GM19438 (cell line): ENCODE measurements around the gene PPM1F.

Experiments used
- ATAC-seq: cut with Tn5 transposase; IDR thresholded peaks from one replicate; pipeline ENCODE4 v1.9.1; 2021; ENCODE audit warnings: low read depth; ENCODE audit not compliant: unreplicated experiment

Gene PPM1F

DNA sequence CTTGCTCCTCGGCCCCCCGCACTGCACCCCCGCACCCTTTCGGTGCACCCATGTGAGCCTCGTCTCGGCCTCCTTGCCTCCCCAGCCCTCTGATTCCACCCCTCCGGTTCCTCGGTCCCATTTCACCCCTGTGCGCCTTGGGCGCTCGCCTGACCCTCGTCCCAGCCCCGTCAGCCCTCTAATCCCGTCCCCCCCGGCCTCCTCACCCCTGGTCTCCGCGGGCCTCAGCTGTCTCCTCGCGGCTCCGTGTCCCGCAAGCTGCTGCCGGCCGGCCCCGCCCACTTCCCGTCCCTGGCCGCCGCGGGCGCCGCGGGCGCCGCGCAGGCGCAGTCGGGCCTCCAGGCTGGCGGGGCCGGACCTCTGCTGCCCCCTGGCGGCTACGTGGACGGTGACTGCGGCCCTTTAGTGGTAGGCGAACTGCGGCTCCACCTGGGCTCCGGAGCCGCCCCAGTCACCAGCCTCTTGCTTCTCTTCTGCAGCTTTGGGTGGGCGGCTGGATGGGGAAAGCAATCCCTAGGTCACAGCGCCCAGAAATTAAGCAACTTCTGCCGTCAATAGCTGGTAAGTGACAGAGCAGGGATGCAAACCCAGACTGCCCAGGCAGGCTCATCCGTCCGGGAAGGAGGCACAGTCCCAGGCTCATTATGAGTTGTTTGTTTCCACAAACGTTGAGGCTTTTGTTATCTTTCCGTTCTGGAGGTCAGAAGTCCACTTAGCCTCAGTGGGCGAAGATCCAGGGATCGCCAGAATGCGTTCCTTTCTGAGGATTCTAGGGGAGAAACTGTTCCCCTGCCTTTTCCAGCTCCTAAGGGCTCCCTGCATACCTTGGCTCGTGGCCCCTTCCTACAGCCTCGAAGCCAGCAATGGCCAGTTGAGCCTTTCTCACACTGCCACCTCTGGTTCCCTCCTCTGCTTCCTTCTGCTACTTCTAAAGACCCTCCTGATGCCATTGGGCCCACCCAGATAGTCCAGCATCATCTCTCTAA is at the start of gene PPM1F:
TSS of gene PPM1F (minus strand) at position 263 of the 986 bp plus-strand sequence. CDS start 6,800 bp downstream, outside the sequence.
- no peak for ATAC-seq

GRCh38 chr22:22001664-22002525 is 49.2 kb upstream of the PPM1F start:
- no peak for ATAC-seq

GRCh38 chr22:21998595-21999247 is 46.1 kb upstream of the PPM1F start:
- no peak for ATAC-seq

DNA sequence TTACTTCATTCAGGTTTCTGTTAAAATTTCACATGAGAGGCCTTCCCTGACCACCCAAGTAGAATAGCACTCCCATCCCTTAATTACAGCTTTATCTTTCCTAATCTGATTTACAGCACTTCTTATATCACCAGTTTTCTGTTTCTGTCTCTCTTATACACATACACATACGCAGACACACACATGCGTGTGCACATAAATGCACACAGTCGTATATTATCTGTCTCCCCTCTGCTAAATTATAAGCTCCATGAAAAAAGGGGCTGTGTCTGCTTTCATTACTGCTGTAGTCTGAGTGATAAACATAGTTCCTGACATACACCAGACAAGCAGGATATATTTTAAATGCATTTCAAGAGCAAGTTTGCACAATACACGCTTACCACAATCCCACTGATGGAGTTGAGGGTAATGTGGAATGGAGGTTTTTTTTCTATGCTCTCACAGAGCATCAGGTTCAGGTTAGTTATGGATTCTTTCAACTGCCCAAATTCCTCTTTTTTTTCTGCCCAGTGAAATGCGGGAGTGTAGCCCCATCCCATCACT is 43.6 kb upstream of the PPM1F start:
- no peak for ATAC-seq

GRCh38 chr22:21995660-21996059 is 43.0 kb upstream of the PPM1F start:
- no peak for ATAC-seq

GRCh38 chr22:21994881-21995444 is 42.3 kb upstream of the PPM1F start:
- ATAC-seq, result no peak

GRCh38 chr22:21992593-21993237 is 40.1 kb upstream of the PPM1F start:
- ATAC-seq, result no peak

DNA sequence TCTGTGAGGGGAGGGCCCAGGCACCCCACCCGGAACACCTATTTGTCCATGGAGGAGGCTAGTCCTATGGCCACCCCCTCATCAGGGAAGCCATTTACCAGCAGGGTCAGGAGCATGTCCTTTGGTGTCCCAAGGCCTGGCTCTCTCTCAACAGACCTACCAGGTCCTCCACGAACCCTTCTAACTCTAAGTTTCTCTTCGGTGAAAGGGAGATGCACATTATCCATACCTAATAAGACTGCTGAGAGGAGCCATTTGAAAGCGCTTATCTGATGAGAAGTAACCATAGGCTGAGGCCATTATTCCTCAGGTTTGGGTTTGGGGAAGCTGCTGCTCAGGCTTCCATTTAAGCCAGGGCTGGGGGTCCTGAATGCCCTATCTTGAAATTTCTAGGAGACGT is 39.1 kb upstream of the PPM1F start:
- no peak for ATAC-seq

GRCh38 chr22:21991304-21991596 is 38.6 kb upstream of the PPM1F start:
- ATAC-seq, result no peak

DNA sequence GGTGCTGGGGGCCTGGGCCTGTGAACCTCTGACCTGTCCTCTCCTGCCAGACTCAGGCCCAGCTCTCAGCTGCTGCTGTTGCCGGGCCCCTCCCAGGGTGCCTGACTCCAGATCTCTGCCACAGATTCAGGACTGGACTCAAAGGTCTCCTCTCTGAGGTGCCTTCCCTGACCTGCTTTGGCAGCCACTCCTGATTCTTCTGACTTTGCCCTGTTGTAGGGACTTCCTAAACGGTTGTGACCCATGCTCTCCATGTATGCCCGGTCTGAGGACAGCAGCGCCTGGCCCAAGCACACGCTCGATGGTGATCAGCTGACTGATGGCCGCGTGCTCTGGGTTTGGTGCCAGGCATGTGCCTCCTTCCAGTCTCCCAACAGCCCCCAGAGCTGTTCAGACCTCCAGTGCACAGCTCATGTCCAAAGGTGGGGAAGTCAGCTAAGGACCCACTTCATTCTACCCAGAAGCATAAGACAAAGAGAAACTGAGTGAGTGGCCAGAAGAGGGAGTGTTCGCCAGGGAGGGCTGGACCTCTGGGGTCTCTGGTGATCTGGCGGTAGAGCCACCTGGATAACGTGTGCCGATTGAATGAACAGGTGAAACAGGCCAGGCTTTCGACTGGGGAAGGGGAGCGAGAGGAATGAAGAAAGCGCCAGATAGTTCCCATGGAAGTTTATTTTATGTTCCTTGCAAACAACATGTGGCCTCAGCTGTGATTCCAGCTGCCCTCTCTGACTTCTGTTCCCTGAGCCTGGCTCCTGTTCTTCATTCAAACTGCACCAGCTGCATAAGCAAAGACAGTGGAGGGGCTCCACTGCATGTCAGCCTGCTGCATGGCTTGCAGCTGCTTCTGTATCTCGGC is 38.0 kb upstream of the PPM1F start:
- no peak for ATAC-seq

GRCh38 chr22:21989049-21989448 is 36.4 kb upstream of the PPM1F start:
- ATAC-seq, result no peak

DNA sequence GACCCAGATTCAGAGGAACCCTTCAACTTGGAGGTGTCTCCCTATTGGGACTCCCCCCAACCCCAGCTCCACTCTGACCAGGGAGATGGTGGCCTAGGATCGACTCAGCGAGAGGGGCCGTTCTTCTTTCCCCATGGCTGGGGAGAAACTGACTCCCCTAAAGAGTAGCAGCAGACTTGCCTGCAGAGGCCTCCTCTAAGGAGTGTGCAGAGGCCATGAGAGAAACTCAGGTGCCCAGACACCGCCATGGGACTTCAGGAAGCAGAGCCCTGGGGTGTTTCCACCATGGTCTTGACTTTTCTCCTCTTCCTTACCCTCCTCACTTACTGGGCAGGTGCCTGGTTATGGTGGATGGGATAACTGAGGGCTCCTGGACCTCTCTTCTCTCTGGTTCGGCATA is 32.6 kb upstream of the PPM1F start:
- ATAC-seq, result no peak

DNA sequence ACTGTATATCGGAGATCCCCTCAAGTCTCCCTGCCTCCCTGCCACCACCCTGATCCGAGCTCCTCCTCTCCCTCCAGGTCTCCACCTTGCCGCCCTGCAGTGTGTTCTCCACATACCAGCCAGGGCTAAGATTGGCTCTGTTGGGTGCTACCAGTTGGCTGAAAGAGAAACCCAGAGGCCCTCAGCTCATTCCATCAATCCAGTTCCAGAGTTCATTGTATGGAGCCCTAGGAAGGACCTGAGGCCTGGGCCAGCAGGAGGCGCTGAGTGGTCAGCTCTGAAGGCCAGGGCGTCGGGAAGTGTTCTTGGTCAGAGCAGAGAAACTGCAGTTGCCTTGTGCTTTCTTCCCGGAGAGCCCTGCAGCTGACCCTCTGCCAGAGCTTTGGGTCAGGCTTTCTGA is 32.1 kb upstream of the PPM1F start:
- ATAC-seq, result no peak

DNA sequence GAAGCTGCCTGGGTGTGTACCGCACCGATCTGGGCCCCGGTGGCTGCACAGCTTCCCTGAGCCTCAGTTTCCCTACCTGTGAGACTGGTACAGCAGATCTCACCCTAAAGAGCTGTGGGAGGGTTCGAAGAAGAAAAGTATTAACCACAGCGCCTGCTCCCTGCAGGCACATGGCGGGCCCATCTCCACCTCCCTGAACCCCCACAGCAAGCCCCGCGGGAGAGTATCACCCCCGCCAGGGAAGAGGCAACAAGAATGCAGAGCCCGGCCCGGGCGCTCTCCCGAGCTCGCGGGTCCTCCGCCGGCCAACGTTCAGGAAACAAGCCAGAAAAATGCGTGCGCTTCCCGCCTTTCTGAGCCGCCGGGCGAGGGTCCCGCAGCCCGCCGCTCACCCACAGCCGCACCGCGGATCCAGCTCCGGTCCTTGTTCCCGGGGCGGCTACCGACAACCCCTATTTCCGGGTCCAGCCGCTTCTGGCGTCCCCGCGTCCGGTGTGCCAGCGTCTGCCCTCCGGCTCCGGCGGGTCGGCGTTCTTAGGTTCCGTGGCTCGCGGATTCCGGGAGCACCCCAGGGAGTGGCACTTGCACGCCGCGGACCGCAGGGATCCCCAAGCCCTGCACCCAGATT is 29.8 kb upstream of the PPM1F start, which contains the start of gene TOP3B:
TSS of gene TOP3B (minus strand) at position 450 of the 628 bp plus-strand sequence. CDS start 7,078 bp downstream, outside the sequence.
- ATAC-seq, result peak; percentile 66

DNA sequence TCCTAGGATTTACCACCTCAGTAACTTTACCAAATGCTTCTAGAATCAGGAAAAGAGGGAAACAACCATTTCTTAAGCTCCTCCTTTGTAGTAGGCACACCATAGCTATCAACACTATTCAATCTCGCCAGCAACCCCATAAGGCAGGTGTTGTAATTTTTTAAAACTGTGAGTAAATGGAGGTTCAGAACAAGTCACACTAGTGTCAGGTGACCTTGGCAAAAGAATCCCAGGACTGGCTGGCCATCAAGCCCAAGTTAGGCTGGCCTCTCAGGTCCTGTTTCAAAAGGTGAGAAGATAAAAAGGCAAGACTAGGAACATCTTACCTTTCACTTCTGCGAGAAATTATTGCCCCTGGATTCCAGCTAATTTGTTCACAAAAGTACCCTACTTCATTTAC is 29.2 kb upstream of the PPM1F start:
- no peak for ATAC-seq

DNA sequence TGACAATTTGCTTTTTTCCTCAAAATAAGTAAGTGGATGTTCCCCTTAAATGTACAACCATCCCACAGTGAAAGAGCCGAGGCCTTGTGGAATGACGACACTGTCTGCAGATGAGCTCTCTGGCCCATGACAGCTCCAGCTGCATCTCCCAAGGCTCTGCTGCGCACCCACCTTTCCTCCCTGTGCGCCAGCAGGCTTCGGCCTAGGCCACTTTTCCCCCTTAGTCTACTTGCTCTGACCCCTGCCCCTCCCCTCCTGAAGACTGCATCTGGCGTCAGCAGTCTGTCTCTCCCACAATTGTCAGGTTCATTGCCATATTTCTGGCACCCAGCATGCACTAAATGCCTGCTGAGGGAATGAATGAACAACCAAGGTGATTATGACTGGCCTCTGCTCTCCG is 27.9 kb upstream of the PPM1F start:
- no peak for ATAC-seq

GRCh38 chr22:21978564-21979386 is 26.1 kb upstream of the PPM1F start:
- no peak for ATAC-seq

- ATAC-seq, result no peak
These were observed 25.2 kb upstream of the PPM1F start for GRCh38 chr22:21977814-21978213.
